Retina (tissue), 1 donor: ENCODE data around the gene PXDN.
"Not testable (repeated sequence)": the region's sequence is repeated elsewhere in the genome, so short reads cannot be mapped to it uniquely, and the experiment has no call there.

Experiments used
- DNase-seq: peaks from one replicate; pipeline ENCODE4 v3.0.0-alpha.2; 2016

PXDN gene

DNA sequence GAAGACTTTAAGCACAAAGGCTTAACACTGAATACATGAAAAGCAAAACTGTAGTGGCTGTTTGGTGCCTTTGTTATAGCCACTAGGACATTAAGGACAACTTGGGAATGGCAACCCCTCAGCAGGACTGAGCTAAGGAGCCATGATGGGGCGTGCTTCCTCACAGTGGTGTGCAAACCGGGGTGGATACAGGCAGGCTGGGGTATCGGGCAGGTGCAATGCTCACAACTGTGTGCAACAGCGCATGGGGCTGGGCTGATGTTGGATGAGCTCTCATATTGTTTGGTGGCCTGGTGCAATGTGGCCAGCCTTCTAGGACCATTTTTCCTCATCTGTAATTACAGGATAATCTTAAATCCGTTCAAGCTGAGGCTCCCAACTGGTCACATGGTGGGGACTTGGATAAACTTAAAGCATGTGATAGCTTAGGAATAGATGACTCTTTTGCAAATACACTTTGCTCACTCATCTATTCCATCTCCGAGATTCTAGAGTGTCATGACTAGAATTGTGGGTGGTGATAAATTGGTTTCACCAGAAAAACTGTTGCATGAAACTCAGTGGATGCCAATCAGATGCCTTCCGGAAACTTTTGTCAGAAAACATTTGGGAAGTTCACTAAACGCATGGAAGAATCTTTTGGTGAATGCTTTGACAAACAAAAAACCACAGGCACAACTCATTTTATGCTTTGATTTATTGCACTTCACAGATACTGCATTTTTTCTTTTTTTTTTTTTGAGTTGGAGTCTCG, 116.5 kb downstream of the PXDN start:
- DNase-seq, result no peak

DNA sequence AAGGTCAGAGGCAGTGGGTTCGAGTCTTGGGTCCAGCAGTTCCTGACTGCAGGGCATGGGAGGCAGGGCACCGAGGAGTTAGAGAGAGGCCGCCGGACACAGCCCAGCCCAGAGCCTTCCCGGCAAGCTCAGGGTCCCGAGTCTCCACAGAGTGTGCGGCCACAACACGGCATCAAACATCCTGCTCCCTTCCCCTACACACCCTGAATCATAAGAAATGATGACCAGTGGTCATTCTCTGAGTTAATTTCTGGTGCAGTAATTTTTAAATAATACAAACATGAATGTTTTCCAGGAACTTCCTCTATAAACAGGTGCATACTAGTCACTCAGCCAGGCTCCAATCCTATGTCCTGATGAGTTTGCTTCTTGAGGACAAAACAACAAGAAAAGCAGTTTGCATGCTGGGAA, 118.0 kb downstream of the PXDN start:
- no peak for DNase-seq

DNA sequence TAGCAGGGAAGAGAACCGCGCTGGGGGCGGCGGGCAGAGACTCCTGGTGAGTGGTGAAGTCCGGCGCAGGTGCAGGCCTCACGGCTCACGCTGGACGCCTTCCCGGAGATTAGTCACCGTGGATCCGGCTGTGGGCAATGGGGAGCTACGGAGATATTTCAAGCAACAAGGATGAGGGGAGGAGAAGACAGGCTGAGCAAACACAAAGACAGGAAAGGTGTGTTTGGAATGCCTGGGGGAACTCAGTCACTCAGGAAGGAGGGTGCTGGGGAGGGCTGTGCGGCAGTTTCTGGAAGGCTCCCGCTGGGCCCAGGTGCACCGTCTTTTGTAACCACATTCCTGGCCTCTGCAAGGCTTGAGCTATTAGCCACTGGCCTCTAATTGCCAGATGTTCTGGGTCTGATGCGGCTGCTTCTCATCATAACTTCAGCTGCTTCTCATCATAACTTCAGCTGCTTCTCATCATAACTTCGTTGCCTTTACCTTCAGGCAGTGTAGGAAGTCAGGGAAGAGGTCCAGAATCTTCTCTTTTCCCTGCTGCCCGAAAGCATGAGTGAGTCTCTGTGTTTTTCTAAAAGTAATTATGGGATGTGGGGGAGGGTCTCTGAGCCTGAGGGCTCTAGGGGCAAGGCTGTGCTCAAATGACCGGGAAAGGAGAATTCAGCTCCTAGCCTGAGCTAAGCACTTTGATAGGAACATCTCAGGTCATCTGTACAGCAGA, 118.9 kb downstream of the PXDN start:
- peak; percentile 36 for DNase-seq

DNA sequence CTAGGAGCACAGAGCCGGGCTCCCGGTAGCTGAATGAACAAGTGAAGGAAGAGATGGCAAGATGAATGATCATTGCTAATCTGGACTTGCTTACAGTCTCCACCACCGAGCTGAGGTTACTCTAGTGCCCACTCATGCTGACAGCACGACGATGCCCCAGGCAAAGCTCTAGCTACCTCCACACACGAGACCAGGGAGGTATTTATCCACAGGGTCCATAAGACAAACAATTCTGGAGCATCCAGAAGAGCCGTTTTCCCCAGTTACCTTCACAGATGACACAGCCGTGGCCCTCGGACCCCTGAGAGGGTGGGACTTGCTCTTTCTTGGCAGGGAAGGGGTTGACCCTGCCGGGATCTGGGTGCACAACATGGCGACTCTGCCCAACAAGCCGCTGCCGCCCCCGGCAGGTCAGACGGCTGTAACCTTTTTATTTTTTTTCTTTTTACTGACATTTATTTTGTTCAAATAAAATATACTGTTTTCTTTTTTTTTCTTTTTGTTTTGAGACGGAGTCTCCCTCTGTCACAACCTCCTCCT, 120.3 kb downstream of the PXDN start:
- DNase-seq, result no peak

DNA sequence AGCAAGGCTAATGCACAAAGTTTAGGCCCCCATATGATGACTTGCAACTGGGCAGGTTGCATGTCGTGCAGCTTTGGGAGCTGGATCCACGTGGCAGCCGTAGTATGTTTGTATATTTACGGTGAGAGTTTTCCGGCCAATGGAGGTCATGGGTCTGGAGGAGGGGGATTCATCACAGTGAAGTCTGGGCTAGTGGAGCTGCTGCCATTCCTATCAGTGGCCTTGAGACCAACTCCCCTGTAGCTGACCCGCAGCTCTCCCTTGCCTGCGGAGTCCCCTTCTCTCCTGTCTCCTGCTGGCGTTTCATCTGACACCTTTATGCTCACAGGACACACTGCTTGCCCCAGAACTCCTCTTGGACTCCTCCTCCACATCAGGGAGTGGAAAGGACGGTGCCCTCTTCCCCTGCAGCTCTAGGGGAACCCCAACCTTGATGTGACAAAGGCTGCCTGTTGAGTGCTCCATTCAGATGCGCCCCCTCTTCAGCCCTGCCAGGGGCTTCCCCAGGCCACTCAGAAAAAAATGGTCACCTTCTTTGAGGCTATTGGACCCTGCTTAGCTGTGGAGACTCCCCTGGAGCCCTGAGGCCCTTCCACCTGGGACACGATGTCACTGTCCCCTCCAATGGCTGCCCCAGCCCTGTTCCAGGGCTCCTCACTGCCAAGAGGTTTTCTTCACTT, 121.7 kb downstream of the PXDN start:
- DNase-seq, result no peak

DNA sequence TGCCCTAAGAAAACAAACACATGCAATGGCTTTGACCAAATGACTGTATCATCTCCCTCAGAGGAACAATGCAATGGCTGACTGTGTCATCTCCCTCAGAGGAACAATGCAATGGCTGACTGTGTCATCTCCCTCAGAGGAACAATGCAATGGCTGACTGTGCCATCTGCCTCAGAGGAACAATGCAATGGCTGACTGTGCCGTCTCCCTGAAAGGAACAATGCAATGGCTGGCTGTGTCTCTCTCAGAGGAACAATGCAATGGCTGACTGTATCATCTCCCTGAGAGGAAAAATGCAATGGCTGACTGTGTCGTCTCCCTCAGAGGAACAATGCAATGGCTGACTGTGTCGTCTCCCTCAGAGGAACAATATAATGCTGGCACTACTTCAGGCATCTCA, 122.3 kb downstream of the PXDN start:
- DNase-seq, result not testable (repeated sequence)

DNA sequence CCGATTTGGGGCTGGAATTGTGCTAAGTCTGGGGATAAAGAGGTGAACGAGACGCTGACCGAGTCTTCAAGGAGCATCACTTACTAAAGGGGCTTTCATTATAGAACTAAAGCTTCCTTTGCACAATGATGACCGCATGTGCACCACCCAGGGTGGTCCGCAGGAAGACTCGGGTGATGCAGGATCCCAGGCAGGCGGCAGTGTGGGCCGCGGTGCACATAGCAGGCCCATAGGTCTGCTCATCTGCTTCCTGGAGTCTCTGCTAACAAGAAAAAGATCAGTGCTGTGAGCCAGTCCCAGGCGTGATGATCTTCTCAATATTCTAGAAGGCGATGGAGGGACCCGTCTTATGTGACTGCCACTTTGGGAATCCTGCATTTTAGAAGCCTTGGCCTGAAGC, 122.8 kb downstream of the PXDN start:
- DNase-seq, result no peak

DNA sequence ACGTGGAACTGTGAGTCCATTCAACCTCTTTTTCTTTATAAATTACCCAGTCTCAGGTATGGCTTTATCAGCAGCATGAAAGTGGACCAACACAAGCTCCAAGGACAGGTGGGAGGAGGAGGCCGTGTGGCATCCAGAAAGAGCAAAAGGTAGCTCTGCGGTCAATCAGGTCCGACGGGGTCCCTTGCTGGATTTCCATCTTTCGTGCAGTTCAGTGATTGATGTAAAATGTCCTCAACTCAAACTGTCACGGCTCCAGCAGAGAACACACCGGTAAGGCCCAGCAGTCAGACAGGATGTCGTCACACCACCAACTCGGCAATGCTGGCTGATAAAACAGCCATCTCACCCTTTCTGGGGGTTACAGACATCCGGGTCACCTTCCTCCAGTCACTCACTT, 123.3 kb downstream of the PXDN start:
- no peak for DNase-seq

DNA sequence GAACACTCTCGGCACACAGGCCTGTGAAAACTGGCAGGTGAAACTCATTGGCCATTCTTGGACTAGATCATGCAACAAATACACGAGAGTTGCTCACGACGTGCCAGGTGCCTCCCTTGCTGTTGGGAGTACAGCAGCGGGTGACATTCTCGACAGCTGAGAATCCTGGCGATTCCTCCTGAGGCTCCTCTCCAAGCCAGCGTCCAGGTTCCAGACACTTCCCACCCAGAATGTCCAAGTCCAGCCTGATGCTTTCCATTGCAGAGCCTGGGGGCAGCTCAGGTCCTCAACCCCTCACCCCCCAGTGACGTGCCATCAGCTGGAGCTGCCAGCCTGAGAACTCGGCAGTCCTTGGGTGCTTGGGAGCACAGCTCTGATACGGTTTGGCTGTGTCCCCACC, 124.2 kb downstream of the PXDN start:
- no peak for DNase-seq

DNA sequence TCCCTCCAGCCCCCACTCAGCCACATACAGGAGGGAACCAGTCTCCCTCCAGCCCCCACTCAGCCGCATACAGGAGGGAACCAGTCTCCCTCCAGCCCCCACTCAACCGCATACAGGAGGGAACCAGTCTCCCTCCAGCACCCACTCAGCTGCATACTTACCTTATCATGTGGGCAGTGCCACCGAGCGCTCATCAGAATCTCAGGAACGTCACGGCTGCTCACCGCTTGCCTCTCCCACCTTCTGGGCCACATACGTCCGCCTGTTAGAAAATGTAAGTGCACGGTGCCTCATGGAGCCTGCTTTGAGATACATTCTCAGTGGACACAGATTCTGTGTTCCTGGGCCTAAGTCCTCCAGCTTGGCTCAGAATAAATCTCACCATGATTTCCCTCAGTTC, 124.8 kb downstream of the PXDN start:
- DNase-seq, result no peak

DNA sequence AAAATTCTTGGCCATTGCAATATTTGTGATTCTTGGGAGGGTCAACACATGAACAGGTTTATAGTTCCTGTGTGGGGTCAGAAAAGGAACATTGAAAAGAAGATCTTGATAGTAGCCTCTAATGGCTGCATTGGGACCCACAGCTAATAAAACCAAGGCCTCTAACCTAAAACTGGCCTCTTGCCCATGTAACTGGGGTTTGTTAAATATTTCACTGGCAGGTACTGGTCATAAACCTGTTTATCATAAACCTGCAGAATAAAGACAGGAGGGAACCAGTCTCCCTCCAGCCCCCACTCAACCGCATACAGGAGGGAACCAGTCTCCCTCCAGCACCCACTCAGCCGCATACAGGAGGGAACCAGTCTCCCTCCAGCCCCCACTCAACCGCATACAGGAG, 125.3 kb downstream of the PXDN start:
- no peak for DNase-seq

DNA sequence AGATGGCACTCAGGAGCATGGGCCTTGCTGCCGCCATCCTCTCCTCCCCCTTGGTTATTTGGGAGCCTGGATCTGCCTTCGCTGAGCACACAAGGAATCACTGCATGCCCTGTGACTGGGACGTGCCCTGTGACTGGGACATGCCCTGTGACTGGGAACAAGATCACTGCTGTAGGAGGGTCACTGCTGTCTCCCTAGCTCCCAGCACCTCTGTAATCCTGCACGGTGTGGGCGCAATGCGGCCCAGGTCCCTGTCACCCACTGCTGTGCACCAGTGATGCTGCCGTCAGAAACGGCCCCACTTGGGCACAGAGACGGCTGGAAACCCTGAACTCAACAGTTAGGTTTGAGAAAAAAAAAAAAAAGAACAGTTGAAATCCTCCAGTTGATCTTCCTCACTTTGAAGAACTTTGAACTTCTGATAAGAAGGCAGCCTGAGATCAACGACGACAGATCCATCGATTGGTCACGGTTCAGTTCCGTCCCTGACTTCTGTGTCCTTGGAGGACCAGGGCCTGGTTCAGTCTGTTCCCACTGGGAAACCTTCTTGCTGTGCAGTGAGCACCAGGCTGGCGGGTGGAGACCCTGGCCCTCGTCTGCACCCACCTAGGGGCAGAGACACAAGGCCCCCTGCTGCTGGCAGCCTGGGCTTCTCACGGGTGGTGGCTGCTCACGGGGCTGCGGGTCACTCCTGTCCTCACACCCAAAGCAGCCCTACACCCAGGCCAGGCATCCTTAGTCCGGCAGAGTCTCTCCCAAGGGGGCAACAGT, 125.9 kb downstream of the PXDN start:
- DNase-seq, result no peak

DNA sequence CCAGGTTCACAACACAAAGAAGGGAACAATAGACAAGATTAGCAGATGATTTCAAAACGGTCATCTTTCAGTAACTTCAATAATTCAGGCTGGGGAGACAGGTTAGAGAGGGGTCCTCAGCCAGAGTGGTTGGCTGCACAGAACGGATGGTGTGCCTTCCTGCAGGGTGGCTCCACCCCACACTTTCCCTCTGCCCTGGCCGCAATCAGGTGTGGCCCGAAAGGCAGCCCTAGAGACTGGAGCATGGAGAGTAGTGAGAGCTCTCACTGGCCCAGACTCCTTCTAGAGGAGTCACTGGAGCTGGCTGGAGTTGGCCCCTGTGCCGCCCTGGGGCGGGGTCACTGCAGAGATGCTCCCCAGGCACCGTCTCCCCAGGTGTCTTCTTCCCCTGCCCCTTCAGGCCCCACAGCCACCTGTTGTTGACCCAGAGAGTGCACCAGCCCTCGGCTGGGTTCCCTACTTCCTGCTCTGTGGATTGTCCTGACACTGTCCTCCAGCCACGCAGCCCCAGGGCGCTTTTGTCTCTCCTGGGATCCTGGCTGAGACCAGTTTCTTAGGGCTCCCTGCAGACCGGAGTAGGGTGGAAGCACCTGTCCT, 126.8 kb downstream of the PXDN start:
- DNase-seq, result no peak

DNA sequence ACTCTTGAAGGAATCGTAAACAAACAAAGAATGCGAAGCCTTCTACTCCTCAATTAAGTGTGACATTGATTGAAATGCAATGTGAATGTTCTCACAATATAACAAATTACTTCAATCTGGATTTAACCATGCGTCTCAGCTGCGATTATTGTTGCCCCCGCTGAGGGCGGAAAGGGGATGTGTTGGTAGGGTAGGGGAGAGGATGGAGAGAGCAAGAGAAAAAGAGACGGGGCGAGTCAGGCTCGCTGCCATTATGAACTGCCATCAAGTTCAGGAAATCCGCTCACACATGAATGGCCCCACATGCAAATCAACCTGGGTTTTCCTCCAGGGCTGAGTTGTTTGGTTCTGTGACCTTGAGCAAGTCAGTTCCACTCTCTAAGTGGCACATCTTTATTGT, 129.8 kb downstream of the PXDN start:
- peak; percentile 87 for DNase-seq

DNA sequence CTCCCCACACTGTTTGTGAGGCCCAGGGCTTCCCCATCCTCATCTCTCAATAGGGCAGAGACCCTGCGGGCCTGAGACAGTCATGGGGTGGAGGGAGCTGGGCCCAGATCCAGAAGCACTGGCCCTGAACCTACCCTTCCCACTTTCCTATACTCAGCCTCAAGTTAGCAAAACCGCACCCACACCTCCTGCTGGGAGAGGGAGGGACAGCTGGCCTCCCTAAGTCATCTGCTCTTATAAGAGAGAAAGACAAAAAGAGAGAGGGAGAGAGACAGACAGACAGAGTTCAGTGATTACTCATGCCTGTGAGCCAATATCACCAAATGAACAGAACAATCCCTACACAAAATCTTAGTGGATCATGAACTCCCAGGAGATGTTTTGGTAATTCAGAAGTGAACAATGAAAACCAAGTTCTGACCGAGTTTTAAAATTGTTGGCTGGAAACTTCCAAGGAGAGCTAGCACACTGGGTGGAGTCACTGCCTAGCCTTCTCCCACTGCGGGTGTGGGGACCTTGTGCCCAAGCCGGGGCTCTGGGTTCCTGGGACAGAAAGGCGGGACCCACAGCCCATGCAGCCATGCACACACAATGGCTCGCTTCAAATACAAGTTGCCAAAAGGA, 130.5 kb downstream of the PXDN start:
- peak; percentile 85 for DNase-seq

DNA sequence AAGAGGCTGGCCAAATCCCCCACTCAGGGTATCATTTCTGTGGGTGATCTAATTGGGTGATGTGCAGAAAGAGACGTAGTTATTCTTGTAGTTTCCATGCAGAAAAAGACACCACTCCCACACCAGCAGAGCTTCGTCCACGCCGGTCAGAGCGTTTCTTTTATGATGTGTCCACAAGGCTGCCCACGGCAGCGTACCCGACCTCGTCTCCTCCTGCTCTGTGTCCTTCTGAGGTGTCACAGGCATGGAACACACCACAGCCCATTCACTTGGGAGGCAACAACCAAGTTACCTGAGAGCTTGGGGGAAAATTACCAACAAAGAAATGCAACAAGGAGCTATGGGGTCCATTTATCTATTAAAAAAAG, 131.3 kb downstream of the PXDN start:
- no peak for DNase-seq

DNA sequence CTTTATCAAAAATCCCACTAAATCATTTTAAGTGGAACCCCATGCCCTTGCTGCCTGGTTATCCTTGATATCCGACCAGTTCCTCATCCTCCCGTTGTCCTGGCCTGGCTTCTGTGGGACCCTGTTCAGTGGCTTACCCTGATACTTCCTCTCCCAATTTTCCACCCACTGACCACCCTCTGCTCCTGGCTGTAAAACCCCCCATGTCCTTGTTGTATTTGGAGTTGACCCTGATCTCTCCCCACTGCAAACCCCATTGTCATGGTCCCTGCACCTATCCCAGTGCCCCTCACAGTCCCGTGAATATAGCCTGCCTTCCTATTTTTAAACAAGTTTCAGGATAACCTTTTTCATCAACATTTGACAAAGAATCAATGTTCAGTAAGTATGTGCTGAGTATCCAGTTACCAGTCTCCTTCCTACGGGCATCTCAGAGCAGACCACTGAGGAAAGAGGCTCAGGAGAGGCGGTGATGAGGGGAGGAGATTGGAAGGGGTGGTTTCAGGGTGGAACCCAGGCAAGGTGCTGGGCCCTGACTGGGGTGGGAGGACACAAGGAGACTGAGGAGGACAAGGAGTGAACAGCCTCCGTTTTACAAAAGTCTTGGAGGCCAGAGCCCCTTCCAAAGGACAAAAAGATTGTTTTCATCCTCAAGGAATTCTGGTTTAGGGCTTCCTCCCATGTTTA, 131.8 kb downstream of the PXDN start:
- DNase-seq, result no peak

DNA sequence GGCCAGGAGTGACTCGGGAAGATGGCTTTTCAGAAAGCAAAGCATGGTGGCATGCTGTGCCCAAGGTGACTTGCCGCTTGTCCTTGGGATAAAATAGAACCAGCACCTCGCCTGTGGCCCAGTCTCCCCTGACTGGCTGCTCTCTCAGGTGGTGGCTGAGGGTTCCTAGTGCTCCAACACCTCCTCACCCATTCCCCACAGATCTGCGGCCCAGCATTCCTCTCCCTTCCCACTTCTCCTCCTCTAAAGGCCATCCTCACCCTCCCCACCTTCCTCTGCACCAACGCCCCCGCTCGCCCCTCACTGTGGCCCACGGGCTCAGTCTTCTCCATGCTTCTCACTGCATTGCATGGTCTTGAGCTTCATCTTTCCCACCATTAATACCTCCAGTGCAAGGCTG, 132.4 kb downstream of the PXDN start:
- no peak for DNase-seq

DNA sequence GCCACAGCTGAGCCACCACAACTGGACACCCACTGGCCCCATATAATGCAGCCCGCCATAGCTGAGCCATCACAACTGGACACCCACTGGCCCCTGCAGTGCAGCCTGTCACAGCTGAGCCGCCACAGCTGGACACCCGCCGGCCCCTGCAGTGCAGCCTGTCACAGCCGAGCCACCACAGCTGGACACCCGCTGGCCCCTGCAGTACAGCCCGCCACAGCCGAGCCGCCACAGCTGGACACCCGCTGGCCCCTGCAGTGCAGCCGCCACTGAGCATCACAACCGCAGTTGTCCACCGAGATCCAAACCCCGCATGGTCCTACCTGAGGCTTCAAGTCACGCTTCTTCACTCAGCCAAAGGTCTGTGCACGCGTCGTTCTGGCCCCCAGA, 134.2 kb downstream of the PXDN start:
- no peak for DNase-seq

DNA sequence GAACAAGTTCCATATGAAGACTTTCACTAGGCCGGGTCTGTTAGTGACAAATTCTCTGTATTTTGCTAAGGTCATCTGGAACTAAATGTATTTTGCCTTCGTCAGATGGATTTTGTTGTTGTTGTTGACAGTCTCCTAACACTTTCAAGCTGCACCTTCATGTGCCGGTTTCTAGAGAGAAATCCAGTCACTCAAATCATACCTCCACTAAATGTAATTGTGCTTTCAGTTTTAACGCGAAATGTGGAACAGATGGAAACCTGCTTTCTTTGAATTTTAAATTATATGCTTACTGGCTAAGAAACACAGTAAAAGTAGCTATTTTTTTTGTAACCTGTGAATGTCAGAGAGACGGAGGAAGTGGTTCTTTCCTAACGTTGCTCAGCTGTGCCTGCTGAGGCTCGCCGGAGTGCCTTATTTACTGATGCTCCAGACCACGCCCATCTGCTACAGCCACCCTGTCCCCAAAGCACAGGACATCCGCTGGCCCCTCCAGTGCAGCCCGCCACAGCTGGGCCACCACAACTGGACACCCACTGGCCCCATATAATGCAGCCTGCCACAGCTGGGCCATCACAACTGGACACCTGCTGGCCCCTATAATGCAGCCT, 134.7 kb downstream of the PXDN start:
- peak; percentile 13 for DNase-seq

DNA sequence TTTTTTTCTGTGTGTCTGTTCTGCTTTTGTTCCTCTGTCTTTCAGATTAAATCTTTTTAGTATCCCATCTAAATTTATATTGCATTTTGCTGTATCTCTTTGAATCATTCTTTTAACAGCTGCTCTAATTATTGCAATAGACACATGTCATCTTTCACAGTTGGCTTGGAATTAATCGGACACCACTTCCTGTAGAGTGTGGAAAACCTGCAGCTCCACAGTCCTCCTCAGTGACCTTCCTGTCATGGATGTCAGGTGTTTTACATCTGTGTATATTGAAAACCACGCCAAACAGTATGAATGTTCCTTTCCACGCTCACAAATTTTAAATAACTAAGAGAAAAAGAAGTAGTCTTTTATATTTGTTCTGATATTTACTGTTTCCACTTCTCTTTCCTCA, 135.3 kb downstream of the PXDN start:
- DNase-seq, result peak; percentile 48
